GM18502 (cell line): ENCODE results near the gene KIR2DL4.
"Not testable (repeated sequence)": the region's sequence is repeated elsewhere in the genome, so short reads cannot be mapped to it uniquely, and the experiment has no call there.

Experiments
- ATAC-seq: cut with Tn5 transposase; IDR thresholded peaks from one replicate; pipeline ENCODE4 v1.9.1; 2021; ENCODE audit warnings: mild to moderate bottlenecking; ENCODE audit not compliant: unreplicated experiment, poor library complexity

Gene KIR2DL4

DNA sequence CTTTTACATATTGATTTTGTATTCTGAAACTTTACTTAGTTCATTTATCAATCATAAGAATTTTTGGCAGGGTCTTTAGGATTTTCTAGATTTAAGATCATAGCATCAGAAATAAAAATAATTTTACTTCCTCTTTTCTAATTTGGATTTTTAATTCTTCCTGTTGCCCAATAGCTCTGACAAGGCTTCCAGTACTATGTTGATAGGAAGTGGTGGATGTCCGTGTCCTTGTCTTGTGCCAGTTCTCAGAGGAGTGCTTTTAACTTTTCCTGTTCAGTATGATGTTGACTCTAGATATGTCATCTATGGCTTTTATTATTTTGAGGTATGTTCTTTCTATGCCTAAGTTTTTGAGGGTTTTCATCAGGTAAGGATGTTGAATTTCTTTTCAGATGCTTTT is 7.7 kb upstream of the KIR2DL4 start:
- ATAC-seq, result no peak

DNA sequence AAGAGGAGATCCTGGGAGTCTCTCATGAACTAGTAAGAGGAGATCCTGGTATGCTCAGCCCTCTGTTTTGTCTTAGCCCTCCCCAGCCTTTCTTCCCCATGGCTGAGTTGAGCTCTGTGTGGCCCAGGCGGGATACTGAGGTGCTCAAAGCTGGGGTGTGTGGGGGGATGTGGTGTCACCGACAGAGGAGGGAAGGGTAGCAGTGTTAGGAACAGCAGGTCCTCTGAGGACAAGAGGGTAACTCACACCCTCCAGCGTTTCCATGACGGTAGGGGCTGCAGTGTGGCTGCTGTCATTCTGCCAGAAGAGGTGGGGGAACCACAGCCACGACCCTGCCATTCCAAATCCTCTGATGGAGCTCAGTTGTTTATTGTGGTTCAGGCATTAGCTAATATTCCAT is 691 bp downstream of the KIR2DL4 start:
- no peak for ATAC-seq

DNA sequence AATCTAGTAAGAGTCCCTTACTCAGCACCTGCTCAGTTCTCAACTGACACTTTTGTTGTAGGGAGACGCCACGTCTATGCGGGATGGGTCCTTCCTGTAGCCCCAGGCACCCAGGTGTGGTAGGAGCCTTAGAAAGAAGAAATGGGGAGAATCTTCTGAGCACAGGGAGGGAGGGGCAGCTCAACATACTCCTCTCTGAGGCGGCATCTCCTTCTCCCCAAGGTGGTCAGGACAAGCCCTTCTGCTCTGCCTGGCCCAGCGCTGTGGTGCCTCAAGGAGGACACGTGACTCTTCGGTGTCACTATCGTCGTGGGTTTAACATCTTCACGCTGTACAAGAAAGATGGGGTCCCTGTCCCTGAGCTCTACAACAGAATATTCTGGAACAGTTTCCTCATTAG is 1.2 kb downstream of the KIR2DL4 start:
- ATAC-seq, result no peak

DNA sequence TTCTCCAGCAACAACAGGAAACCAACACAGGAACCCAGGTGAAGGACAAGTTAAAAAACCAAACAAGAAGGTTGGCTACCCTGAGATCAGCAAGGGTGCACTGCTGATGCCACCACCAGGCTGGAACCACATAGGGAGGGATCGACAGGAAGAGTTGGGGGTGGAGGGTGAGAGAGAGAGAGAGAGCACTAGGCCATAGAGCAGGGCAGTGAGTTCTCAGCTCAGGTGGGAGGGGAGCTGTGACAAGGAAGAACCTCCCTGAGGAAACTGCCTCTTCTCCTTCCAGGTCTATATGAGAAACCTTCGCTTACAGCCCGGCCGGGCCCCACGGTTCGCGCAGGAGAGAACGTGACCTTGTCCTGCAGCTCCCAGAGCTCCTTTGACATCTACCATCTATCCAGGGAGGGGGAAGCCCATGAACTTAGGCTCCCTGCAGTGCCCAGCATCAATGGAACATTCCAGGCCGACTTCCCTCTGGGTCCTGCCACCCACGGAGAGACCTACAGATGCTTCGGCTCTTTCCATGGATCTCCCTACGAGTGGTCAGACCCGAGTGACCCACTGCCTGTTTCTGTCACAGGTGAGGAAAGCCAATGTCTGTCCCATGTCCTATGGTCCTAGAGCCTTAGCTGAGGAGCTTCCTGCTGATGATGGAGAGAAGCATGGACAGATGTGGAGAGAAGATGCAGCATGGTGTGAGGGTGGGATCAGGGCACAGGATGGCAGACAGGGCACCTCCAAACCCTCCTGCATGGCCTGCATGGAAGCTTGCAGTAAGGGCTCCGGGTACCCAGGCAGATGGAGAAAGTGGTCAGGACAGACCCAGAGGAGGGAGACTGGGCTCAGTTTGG is 2.5 kb downstream of the KIR2DL4 start:
- ATAC-seq, result no peak

DNA sequence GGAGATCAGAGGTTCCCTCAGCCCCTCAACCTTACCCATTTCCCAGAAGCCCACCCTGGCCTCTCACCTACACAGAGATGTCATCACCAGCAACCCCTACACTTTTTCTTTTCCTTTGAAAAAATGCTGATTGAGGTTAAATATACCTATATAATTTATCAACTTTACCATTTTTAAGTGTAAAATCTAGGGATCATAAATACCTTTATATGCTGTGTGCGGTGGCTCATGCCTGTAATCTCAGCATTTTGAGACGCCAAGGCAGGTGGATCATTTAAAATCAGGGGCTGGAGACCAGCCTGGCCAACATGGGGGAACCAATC is 3.1 kb downstream of the KIR2DL4 start:
- no peak for ATAC-seq

DNA sequence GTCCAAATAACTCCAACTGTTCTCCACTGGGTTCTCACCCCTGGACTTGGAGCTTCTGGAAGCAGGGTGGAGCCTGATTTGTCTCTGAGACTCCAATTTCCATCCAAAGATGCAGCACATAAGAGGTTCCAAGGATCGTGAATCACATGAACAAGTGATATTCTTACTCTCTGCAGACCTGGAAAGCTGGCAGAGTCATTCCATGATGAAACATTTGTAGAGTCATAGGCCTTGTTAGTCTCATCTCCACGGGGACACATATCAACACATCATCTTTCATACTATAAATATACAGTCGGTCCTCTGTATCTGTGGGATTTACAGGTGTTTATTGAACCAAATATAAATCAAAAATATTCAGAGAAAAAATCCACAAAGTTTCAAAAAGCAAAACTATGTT is 11.2 kb downstream of the KIR2DL4 start:
- not testable (repeated sequence) for ATAC-seq

DNA sequence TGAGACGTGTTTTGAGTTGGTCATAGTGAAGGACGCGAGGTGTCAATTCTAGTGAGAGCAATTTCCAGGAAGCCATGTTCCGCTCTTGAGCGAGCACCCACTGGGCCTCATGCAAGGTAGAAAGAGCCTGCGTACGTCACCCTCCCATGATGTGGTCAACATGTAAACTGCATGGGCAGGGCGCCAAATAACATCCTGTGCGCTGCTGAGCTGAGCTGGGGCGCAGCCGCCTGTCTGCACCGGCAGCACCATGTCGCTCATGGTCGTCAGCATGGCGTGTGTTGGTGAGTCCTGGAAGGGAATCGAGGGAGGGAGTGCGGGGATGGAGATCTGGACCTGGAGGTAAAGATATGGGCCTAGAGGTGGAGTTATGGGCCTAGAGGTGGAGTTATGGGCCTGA is 12.8 kb downstream of the KIR2DL4 start, which contains the start of gene KIR3DL1:
Gene KIR3DL1, plus strand, starts transcription at position 218 of the 400 bp plus-strand sequence.
- not testable (repeated sequence) for ATAC-seq

DNA sequence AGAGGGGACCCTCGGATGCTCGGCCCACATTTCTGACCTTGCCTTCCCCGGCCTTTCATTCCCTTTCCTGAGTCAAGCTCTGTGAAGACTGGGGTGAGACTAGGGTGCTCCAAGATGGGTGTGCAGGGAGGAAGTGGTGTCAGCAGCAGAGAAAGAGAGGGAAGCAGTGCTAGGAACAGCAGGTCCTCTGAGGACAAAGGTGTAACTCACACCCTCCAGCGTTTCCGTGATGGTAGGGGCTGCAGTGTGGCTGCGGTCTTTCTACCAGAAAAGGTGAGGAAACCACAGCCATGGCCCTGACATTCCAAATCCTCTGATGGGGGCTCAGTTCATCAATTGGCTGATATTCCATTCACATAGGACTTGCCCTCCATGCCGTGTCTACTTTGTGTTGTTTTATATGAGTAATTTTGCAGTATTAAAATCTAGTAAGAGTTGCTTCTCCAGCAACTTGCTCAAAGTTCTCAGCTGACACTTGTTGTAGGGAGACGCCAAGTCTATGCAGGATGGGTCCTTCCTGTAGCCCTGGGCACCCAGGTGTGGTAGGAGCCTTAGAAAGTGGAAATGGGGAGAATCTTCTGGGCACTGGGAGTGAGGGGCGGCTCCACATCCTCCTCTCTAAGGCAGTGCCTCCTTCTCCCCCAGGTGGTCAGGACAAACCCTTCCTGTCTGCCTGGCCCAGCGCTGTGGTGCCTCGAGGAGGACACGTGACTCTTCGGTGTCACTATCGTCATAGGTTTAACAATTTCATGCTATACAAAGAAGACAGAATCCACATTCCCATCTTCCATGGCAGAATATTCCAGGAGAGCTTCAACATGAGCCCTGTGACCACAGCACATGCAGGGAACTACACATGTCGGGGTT is 14.5 kb downstream of the KIR2DL4 start:
- ATAC-seq, result no peak

DNA sequence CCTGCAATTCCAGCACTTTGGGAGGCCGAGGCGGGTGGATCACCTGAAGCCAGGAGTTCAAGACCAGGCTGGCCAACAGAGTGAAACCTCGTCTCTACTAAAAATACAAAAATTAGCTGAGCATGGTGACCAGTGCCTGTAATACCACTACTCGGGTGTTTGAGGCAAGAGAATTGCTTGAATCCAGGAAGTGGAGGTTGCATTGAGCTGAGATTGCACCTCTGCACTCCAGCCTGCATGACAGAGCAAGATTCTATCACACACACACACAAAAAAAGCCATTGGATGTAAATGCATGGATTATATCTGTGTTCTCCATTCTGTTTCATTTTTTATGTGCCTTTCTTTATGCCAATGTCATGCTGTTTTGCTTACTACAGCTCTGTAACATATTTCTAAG is 21.0 kb downstream of the KIR2DL4 start:
- not testable (repeated sequence) for ATAC-seq

DNA sequence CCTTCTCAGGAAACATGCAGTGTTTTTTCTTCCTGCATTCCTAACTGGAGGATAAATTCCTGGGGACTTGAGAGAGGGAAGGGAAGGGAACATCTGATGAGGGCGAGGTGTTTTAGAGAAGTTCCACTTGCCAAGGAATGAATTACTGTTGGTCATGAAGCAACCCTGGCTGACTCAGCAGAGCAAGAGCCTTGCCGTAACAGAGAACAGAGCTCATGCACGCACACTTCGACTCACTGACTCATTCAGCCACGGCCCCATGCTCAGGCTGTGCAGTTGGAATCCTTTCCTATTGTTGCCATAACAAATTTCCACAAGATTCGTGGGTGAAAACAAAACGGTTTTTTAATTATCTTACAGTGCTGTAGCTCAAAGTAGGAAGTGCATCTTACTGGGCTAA is 21.9 kb downstream of the KIR2DL4 start:
- ATAC-seq, result not testable (repeated sequence)

DNA sequence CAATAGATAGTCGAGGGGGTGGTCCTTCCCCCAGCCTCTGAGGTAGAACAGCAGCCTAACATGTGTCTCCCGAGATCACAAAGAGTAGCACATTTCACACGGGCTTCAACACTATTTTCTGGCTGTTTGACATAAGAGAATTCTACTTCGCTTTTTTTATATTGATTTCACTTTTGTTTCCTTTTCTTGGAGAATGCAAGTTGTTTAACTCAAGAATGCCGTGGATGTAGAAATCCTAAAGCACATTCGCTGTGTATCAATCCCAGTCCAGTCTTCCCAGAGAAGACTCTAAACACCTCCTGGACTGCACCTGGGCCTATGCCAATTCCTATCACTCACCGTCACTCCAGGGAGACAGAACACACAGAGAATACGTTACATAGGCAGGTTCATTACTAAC is 24.7 kb downstream of the KIR2DL4 start:
- ATAC-seq, result not testable (repeated sequence)

DNA sequence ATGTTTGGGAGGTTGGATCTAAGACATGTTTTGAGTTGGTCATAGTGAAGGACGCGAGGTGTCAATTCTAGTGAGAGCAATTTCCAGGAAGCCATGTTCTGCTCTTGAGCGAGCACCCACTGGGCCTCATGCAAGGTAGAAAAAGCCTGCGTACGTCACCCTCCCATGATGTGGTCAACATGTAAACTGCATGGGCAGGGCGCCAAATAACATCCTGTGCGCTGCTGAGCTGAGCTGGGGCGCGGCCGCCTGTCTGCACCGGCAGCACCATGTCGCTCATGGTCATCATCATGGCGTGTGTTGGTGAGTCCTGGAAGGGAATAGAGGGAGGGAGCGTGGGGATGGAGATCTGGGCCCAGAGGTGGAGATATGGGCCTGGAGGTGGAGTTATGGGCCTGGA is 29.1 kb downstream of the KIR2DL4 start, which contains the start of gene KIR2DS4:
Gene KIR2DS4, plus strand, starts transcription at position 181 of the 400 bp plus-strand sequence.
- ATAC-seq, result not testable (repeated sequence)

DNA sequence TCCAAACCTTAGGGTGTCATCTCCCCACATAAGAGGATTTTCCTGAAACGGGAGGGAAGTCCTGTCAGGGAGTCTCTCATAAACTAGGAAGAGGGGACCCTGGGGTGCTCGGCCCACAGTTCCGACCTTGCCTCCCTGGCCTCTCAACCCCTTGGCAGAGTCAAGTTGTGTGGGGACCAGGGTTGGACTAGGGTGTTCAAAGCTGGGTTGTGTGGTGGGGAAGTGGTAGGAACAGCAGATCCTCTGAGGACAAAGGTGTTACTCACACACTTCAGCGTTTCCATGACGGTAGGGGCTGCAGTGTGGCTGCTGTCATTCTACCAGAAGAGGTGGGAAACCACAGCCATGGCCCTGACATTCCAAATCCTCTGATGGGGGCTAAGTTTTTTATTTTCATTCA is 31.7 kb downstream of the KIR2DL4 start:
- not testable (repeated sequence) for ATAC-seq

DNA sequence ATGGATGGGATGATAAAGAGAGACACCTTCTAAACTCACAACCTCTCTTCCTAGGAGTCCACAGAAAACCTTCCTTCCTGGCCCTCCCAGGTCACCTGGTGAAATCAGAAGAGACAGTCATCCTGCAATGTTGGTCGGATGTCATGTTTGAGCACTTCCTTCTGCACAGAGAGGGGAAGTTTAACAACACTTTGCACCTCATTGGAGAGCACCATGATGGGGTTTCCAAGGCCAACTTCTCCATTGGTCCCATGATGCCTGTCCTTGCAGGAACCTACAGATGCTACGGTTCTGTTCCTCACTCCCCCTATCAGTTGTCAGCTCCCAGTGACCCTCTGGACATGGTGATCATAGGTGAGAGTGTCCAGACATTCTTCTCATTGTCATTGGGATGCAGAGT is 34.1 kb downstream of the KIR2DL4 start:
- ATAC-seq, result not testable (repeated sequence)

DNA sequence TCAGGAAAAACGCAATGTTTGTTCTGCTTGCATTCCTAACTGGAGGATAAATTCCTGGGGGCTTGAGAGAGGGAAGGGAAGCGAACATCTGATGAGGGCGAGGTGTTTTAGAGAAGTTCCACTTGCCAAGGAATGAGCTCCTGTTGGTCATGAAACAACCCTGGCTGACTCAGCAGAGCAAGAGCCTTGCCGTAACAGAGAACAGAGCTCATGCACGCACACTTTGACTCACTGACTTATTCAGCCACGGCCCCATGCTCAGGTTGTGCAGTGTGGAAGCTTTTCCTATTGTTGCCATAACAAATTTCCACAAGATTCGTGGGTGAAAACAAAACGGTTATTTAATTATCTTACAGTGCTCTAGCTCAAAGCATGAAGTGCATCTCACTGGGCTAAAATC is 39.8 kb downstream of the KIR2DL4 start:
- ATAC-seq, result not testable (repeated sequence)

DNA sequence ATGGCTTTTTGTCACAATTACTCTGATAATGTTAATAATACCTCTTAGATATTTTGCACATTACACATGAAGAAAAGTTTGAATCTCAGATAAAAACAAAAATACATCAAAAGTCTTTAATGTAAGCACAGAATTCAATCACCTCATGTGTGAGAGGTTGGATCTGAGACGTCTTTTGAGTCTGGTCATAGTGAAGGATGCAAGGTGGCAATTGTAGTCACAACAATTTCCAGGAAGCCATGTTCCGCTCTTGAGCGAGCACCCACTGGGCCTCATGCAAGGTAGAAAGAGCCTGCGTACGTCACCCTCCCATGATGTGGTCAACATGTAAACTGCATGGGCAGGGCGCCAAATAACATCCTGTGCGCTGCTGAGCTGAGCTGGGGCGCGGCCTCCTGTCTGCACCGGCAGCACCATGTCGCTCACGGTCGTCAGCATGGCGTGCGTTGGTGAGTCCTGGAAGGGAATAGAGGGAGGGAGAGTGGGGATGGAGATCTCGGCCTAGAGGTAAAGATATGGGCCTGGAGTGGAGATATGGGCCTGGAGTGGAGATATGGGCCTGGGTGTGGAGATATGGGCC is 46.7 kb downstream of the KIR2DL4 start, which contains the start of gene KIR3DL2:
Gene KIR3DL2, plus strand, starts transcription at position 383 of the 580 bp plus-strand sequence. Its CDS starts 33 bp downstream, at position 416.
- ATAC-seq, result not testable (repeated sequence)

DNA sequence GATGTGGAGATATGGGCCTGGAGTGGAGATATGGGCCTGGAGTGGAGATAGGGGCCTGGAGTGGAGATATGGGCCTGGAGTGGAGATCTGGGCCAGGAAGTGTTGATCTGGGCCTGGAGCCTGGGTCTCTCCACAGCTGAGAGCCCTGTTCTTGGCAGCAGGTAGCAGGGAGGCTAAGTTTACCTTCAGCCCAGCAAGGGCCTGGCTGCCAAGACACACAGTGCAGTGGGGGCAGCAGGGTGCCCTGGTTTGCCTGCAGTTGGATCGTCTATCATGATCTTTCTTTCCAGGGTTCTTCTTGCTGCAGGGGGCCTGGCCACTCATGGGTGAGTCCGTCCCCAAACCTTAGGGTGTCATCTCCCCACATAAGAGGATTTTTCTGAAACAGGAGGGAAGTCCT is 47.5 kb downstream of the KIR2DL4 start:
- no peak for ATAC-seq

DNA sequence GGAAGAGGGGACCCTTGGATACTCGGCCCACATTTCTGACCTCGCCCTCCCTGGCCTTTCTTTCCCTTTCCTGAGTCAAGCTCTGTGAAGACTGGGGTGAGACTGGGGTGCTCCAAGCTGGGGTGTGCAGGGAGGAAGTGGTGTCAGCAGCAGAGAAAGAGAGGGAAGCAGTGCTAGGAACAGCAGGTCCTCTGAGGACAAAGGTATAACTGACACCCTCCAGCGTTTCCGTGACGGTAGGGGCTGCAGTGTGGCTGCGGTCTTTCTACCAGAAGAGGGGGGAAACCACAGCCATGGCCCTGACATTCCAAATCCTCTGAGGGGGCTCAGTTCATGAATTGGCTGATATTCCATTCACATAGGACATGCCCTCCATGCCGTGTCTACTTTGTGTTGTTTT is 47.9 kb downstream of the KIR2DL4 start:
- ATAC-seq, result no peak

DNA sequence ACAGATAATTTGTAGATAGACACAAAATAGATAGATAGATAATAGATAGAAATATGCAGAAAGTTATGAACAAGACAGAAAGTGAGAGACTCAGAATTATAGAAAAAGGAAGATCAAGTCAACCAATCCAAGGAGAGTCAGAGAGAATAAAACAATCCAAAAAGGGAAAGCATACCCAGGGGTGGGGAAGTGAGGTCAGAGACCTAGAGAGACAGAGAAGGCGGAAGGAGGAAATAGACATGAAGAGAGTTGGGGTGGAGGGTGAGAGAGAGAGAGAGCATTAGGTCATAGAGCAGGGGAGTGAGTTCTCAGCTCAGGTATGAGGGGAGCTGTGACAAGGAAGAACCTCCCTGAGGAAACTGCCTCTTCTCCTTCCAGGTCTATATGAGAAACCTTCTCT is 51.8 kb downstream of the KIR2DL4 start:
- not testable (repeated sequence) for ATAC-seq

DNA sequence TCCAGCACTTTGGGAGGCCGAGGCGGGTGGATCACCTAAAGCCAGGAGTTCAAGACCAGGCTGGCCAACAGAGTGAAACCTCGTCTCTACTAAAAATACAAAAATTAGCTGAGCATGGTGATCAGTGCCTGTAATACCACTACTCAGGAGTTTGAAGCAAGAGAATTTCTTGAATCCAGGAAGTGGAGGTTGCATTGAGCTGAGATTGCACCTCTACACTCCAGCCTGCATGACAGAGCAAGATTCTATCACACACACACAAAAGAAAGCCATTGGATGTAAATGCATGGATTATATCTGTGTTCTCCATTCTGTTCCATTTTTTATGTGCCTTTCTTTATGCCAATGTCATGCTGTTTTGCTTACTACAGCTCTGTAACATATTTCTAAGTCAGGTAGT is 55.1 kb downstream of the KIR2DL4 start:
- not testable (repeated sequence) for ATAC-seq

DNA sequence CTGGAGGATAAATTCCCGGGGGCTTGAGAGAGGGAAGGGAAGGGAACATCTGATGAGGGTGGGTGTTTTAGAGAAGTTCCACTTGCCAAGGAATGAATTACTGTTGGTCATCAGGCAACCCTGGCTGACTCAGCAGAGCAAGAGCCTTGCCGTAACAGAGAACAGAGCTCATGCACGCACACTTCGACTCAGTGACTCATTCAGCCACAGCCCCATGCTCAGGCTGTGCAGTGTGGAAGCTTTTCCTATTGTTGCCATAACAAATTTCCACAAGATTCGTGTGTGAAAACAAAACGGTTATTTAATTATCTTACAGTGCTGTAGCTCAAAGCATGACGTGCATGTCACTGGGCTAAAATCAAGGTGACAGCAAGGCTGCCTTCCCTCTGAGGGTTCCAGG is 56.0 kb downstream of the KIR2DL4 start:
- ATAC-seq, result not testable (repeated sequence)
